ENCODE measurements around the gene CCDC154. TPM values are rescaled to one million over a fixed set of nuclear protein-coding genes. Genes with fewer than 3 reads are reported as not detected.

Gene CCDC154
- total and polyA plus RNA-seq, 9 of the 15 experiments (the other 6 are each of a cell fraction or from before 2014, with no cell fraction given) = 0.15 to 1.4 (median 0.20) TPM; not detected in 5

- TF ChIP-seq NFATC3 (IDR thresholded peaks at IDR 0.05) = no peak
- no peak for TF ChIP-seq ZKSCAN1 (IDR thresholded peaks at IDR 0.05; ENCODE audit: low read depth, low read length)
- TF ChIP-seq KDM2B (CRISPR knock-in tag; IDR thresholded peaks at IDR 0.05) = no peak
- Histone ChIP-seq H3K27ac (ENCODE audit: extremely low read depth, low read depth, low read length) (no peak overlapping the region), H3K4me1 (replicated peaks in 1 of 2; ENCODE audit: control insufficient read depth in 2 of 2, insufficient read depth in 2 of 2, low read length in 2 of 2) (peaks cover 12 to 55% of the 10 kb centered on the region in 2 experiments; a peak in 4 of 5 replicates), H3K9me1 (ENCODE audit: control insufficient read depth, insufficient read depth, low read length) (no peaks in the 10 kb centered on the region), H3K4me2 (ENCODE audit: insufficient read depth, low read length) (no peak overlapping the region), H3K36me3 (ENCODE audit: control insufficient read depth, insufficient read depth, low read length) (no peaks in the 10 kb centered on the region), H3K9ac (ENCODE audit: insufficient read depth in 1 of 2, low read depth in 2 of 2, low read length in 2 of 2) (no peak overlapping the region), H4K20me1 (replicated peaks; ENCODE audit: control insufficient read depth, insufficient read depth, low read length) (no peaks in the 10 kb centered on the region), H2AFZ (ENCODE audit: low read depth, low read length) (no peak overlapping the region), H3K79me2 (ENCODE audit: control insufficient read depth, insufficient read depth, low read length) (peaks cover 5% of the 10 kb centered on the region; the same call in 1 of the 3 replicates), H3K9me3 (replicated peaks; ENCODE audit: control insufficient read depth, insufficient read depth, low read depth, low read length) (no peaks in the 10 kb centered on the region), H3K4me3 (no peak overlapping the region), H3K27me3 (ENCODE audit: control insufficient read depth in 2 of 2, insufficient read depth in 2 of 2, low read length in 2 of 2) (no peaks in the 10 kb centered on the region)
- FAIRE-seq (no peak), DNase-seq (ENCODE audit: extremely low read depth in 1 of 4, low spot score in 3 of 4) (no peak), ATAC-seq (no peak)
- in situ Hi-C loops (cut with MboI) = no loop called here
- ChIA-PET CTCF (ENCODE audit: low intra/inter-chr PET ratio) (no interaction called here), POLR2A (interaction anchor here (1.0 kb wide), 1 partner anchor 82 kb away, joined by 3 read pairs; no protein-coding TSS in a partner anchor)
- no TSS peak for BruUV-seq (replicated peaks)
- intact Hi-C loops (cut with micrococcal nuclease) = no loop called here
- WGBS (ENCODE audit: insufficient coverage, low coverage, missing lambda C conversion rate) = 78% methylated on average over 19 of the region's 24 CpGs
Observed at GRCh38 chr16:1488054-1488601, 43.8 kb upstream of the CCDC154 start.

- POLR2A ChIA-PET = no interaction called here
Observed at GRCh38 chr16:1487395-1488053, 43.2 kb upstream of the CCDC154 start.

More at GRCh38 chr16:1487395-1488053, 43.2 kb upstream of the CCDC154 start:
- Histone ChIP-seq H3K27me3 (ENCODE audit: control insufficient read depth in 2 of 2, insufficient read depth in 2 of 2, low read length in 2 of 2) (no peaks in the 10 kb centered on the region), H3K9me3 (replicated peaks; ENCODE audit: control insufficient read depth, insufficient read depth, low read depth, low read length) (no peaks in the 10 kb centered on the region), H3K36me3 (ENCODE audit: control insufficient read depth, insufficient read depth, low read length) (no peaks in the 10 kb centered on the region), H3K79me2 (ENCODE audit: control insufficient read depth, insufficient read depth, low read length) (peaks cover under 1% of the 10 kb centered on the region; the same call in 1 of the 3 replicates), H2AFZ (ENCODE audit: low read depth, low read length) (no peak overlapping the region), H3K4me3 (no peak overlapping the region), H3K27ac (ENCODE audit: extremely low read depth, low read depth, low read length) (no peak overlapping the region), H3K9ac (ENCODE audit: insufficient read depth in 1 of 2, low read depth in 2 of 2, low read length in 2 of 2) (peak overlapping the region in 1 of 2 experiments; percentile 26; a peak in 1 of 4 replicates), H3K4me2 (ENCODE audit: insufficient read depth, low read length) (no peak overlapping the region), H4K20me1 (replicated peaks; ENCODE audit: control insufficient read depth, insufficient read depth, low read length) (no peaks in the 10 kb centered on the region), H3K9me1 (ENCODE audit: control insufficient read depth, insufficient read depth, low read length) (no peaks in the 10 kb centered on the region), H3K4me1 (replicated peaks in 1 of 2; ENCODE audit: control insufficient read depth in 2 of 2, insufficient read depth in 2 of 2, low read length in 2 of 2) (peaks cover 7 to 50% of the 10 kb centered on the region in 2 experiments; a peak in 4 of 5 replicates)
- FAIRE-seq (no peak), ATAC-seq (no peak; the same call in 2 of the 3 replicates), DNase-seq (ENCODE audit: extremely low read depth in 1 of 4, low spot score in 3 of 4) (no peak)
- intact Hi-C loops (cut with micrococcal nuclease) = no loop called here
- no peak for TF ChIP-seq KLF16 (IDR thresholded peaks at IDR 0.05)
- TF ChIP-seq TCF15 (CRISPR knock-in tag; IDR thresholded peaks at IDR 0.05) = no peak
- no peak for TF ChIP-seq ZBTB5 (IDR thresholded peaks at IDR 0.05)
- TF ChIP-seq NFRKB (IDR thresholded peaks at IDR 0.05; ENCODE audit: low read depth) = no peak
- TF ChIP-seq EGR1 (conservative IDR thresholded peaks at IDR 0.05) = no peak
- no TSS peak for BruUV-seq (replicated peaks)
- CTCF ChIA-PET (ENCODE audit: low intra/inter-chr PET ratio) = no interaction called here
- WGBS (ENCODE audit: insufficient coverage, low coverage, missing lambda C conversion rate) = 57% methylated on average over 12 of the region's 39 CpGs
- in situ Hi-C loops (cut with MboI) = no loop called here
